ENCODE data around the gene ZNF318.
A peak's percentile ranks its signal among the peaks of the same experiment; 100 is the strongest.

ZNF318 gene

GRCh38 chr6:43334466-43335095 is 34.9 kb downstream of the ZNF318 start:
- peak; percentile 72 for DNase-seq (ENCODE audit: low read depth)
- TF ChIP-seq CTCF (IDR thresholded peaks at IDR 0.05; ENCODE audit: low read length, missing control alignments): peak; percentile 66
- H3K4me3 ChIP-seq (replicated peaks; ENCODE audit: low read depth, low read length): no peak overlapping the region

DNA sequence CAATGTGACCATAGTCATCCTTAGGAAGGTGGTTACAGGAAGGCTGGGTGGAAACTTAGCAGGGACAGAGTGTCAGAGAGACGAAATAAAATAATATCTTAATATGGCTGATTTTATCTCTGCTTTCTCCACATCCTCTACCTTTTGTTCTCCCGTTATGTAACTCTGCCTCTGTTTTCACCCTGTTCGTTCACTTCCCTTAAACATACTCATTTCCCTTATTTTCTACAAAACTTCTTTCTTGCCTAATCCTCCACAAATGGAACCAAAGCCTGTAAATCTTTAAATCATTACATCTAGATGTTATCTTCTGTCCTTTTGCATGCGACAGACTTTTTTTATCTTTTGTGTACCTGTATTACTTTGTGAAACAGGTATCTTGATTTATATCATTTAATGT is 37.6 kb downstream of the ZNF318 start:
- no peak for TF ChIP-seq CTCF (IDR thresholded peaks at IDR 0.05; ENCODE audit: low read length, missing control alignments)
- H3K4me3 ChIP-seq (replicated peaks; ENCODE audit: low read depth, low read length): no peak overlapping the region
- no peak for DNase-seq (ENCODE audit: low read depth)

DNA sequence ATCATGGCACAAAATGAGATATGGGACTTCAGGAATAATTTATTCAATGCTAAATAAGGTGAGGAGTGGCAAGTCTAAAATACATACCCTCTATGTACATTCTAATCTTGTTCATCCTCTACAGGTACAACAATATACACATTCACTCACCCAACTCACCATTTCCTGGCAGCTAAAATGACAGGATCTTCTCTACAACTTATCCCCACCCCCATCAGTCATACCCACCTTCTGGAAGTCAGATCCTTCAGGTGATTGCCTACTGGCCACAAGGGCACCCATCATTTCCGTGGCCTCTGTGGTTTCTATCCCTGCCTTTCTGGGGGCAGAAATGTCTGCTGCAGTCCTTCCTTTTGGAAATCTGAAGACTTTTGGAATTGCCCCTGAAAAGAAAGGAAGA is 38.0 kb downstream of the ZNF318 start:
- no peak for DNase-seq (ENCODE audit: low read depth)
- H3K4me3 ChIP-seq (replicated peaks; ENCODE audit: low read depth, low read length): no peak overlapping the region
- no peak for TF ChIP-seq CTCF (IDR thresholded peaks at IDR 0.05; ENCODE audit: low read length, missing control alignments)

DNA sequence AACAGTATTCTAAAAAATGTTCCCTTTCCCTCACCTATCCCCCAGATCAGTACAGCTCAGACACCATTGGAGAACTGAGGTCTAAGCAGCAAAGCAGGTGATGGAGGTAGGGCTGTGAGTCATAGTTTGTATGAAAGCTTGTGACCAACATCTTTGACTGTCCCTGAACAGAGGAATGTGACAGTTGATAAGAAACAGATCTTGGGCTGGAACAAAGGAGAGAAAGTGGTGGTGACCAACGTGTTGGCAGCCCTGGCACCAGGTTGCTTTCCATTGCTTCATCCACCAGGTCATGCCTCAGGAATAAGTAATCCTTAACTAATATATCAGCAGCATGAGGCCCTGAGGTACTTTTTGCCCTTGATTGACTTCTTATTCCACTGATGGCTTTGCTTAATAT is 40.9 kb downstream of the ZNF318 start:
- DNase-seq (ENCODE audit: low read depth): no peak
- no peak for TF ChIP-seq CTCF (IDR thresholded peaks at IDR 0.05; ENCODE audit: low read length, missing control alignments)
- no peak overlapping the region for H3K4me3 ChIP-seq (replicated peaks; ENCODE audit: low read depth, low read length)

DNA sequence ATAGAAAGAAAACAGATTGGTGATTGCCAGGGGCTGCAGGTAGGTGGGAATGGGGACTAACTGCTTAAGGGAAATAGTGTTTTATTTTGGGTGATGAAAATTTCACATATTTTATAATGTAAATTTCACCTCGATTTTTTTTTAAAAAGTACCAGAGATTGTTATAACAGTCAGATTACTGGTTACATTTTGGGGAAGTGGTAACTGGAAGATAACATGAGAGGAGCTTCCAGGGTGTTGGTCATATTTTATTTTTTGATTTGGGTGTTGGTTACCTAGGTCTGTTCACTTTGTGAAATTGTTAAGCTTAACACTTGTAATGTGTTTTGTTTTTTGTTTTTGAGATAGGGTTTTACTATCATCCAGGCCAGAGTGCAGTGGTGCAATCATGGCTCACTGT is 43.6 kb downstream of the ZNF318 start:
- TF ChIP-seq CTCF (IDR thresholded peaks at IDR 0.05; ENCODE audit: low read length, missing control alignments): no peak
- H3K4me3 ChIP-seq (replicated peaks; ENCODE audit: low read depth, low read length): no peak overlapping the region
- no peak for DNase-seq (ENCODE audit: low read depth)

GRCh38 chr6:43318011-43318410 is 51.4 kb downstream of the ZNF318 start:
- TF ChIP-seq CTCF (IDR thresholded peaks at IDR 0.05; ENCODE audit: low read length, missing control alignments): no peak
- no peak overlapping the region for H3K4me3 ChIP-seq (replicated peaks; ENCODE audit: low read depth, low read length)
- no peak for DNase-seq (ENCODE audit: low read depth)

GRCh38 chr6:43313813-43314212 is 55.6 kb downstream of the ZNF318 start:
- no peak for TF ChIP-seq CTCF (IDR thresholded peaks at IDR 0.05; ENCODE audit: low read length, missing control alignments)
- DNase-seq (ENCODE audit: low read depth): no peak
- H3K4me3 ChIP-seq (replicated peaks; ENCODE audit: low read depth, low read length): no peak overlapping the region
